Endometrium (tissue), 2 donors: Measurements from ENCODE around the gene DNLZ.

Experiments
- FAIRE-seq: peaks from 2 replicates; lab custom pipeline; 2012; peaks lifted over from hg19 to GRCh38; lab: Jason Lieb, UNC
- donor health status: control.
- donor health status: control.

Gene DNLZ

DNA sequence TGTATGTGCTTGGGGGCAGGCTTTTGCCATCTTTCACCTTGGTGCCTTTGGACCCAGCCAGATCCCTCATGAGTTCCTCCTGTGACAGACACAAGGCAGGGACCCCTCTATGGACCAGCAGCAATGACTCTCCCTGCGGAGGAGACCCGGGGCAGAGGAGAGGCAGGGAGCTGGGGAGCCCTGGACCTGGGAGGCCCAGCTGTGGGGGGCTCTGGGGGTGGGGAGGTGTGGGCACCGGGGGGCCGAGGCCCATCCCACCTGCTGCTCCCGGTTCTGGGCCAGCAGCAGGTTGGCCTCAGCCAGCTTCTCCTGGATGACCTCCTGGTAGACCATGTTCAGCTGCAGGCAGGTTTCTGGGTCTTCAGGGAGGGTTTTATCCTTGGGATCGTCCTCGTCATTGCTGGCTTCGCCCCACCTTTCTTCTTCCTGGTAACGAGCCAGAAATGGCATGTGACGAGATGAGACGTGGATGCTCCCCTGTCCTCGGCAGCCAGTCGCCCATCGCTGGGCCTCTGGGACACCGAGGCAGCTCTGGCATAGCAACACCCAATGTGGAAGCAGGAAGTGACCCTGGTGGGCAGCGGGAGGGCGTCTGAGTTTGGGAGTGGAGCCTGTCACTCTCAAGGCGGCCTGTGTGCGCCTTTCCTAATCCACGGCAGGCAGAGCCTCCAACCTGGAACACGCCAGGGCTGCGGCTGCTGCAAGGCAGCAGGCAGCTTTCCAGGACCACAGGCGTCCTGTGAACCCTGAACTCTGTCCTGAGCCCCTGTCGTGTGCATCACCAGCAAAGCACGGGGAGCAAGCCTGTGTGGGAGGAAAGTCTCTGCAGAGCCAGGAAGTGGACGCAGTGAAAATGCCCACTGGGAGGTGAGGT is 32.0 kb upstream of the DNLZ start:
- no peak for FAIRE-seq

GRCh38 chr9:136395020-136395340 is 31.4 kb upstream of the DNLZ start:
- no peak for FAIRE-seq

GRCh38 chr9:136394312-136395019 is 30.9 kb upstream of the DNLZ start:
- FAIRE-seq, result no peak

GRCh38 chr9:136393531-136393930 is 30.0 kb upstream of the DNLZ start:
- no peak for FAIRE-seq

DNA sequence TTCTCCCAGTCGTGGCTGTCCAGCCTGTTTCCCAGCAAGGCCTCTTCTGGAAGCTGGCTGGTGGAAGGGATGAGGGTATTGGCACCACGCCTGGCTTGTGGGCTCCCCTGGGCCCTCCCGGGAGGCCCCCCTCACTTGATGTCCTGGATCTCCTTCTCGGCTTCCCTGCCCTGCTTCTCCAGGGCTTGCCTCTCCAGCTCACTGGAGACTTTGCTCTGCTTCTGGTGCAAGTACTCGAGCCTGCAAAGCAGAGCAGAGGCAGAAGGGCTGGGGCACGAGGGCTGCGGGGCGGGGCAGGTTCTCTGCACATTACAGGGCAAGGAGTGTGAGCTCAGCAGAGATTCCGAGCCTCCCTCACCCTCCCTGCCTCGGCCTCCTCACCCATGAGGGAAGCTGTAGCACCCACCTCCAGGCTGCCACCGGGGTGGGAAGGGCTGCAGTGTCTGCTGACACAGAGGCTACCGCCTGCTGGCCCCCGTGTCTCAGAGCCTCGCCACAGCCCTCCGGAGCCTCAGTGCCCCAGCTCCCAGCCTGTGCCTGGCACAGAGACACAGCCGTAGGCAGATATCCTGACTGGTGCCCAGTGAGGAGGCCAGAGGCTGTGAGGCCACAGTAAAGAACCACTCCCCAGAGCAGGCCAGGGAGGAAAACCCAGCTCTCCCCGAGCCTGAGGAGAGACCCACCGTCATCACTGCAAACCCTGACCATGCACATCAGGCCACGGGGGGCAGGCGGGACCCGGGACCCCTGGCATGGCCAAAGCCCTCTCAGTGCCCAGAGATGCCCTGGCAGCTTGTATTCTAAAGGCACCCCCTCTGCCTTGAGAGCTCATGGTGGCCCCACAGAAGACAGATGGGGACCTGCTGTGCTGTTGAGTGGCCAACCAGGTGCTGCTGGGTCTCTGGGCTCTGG is 29.2 kb upstream of the DNLZ start:
- no peak for FAIRE-seq

DNA sequence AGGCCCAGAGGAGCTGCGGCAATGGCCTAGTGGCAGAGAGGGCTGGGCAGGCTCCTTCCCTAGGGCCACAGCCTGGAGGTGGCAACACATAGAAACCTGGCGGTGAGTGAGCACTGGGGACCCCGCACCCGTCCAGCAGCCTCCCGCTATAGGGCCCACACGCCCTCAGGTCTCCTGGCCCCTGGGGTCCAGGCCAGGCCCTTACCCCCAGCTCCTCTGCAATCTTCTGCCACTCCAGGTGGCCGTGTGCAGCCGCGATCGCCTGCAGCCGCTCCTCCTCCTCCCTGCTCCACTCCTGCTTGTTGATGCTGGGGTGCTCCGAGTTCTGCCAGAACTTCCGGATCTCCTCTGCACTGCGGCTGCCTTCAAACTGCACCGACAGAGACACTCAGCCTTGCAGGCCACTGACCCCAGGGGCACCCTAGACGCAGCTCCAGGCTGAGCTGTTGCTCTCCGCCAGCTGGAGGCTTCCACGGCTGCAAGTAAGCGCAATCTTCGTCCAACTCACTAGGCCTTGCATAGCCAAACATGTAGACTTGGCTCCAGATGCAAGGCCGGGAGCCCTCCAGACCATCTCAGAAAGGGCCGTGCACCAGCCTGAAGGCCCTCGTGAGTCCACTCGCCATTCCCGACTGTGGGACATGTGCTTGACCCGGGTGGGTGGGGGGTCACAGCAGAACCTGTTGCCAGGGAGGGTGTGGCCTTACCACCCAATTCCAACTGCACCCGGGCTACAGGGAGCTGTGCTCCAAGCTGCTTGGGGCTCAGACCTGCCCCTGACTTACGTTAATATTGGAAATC is 28.4 kb upstream of the DNLZ start:
- no peak for FAIRE-seq

DNA sequence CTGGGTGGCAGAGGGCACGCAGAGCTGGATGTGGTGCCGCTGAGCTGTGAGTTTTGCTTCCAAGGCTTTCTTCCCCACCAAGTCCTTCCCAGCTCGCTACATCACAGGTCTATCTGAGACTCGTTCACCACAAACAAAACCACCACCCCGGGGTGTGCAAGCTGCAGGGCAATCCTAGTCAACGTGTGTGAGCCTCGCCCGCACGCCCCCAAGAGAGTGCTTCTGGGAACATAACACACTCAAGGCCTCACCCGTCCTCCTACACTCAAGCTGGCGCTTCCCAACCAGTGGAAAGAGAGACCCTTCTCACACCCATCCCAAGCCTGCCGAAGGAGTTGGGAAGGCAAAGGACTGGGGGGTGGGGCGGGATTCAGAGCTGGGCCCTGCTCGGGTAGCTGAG is 25.9 kb upstream of the DNLZ start:
- FAIRE-seq, result no peak

DNA sequence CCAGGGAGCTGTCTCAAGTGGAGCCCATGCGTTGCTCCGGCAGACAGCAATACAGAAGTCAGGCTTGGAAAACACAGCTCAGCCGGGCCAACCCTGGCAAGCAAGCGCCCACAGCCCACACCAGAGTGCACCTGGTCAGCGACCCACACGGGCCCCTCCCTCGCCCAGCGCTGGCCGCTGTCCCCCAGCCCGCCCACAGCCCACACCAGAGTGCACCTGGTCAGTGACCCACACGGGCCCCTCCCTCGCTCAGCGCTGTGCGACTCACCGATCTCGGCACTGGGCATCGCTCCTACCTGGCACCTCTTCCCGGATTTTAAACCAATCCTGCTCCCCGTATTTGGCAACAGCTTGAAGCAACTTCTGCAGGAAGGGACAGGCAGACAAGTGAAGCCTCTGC is 23.7 kb upstream of the DNLZ start:
- no peak for FAIRE-seq

DNA sequence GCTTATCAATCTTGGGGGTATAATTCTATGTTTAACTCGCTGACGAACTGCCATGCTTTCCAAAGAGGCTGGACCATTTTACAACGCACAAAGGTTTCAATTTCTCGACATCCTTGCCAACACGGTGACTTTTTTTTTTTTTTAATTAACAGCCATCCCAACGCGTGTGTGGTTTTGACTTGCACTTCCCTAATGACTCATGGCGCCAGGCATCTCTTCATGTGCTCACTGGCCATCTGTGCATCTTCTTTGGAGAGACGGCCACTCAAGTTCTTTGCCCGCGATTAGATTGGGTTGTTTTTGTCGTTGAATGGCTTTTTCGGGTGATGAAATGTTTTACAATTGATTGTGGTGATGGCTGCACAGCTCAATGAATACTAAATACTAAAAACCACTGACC is 22.5 kb upstream of the DNLZ start:
- no peak for FAIRE-seq

GRCh38 chr9:136385015-136385414 is 21.5 kb upstream of the DNLZ start:
- FAIRE-seq, result no peak

GRCh38 chr9:136383436-136383835 is 19.9 kb upstream of the DNLZ start:
- FAIRE-seq, result no peak

DNA sequence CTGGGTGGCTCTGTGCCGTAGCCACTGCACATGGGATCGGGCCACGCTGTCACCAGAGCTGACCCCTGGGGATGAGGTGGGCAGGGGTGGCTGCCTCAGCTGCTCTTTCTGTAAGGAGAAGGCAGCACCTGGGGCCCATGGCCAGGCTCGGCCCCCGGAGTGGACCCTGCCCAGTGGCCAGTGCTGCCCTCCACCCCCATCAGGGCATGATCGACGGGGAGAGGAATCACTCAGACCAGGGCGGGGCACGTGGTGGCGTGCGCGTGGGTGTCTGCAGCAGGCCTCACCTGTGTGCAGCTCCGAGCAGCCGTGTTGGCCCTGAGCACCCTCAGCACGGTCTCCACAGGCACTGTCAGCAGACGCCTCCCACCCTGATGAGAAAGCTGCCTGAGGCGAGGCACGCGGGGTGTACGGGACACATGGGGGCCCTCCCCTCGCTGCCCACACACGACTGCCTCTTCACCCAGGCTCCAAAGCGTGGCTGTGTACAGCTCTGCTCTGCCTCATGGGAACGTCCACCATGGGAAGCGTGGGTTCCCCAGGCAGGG is 18.5 kb upstream of the DNLZ start:
- no peak for FAIRE-seq

- FAIRE-seq, result no peak
These were observed 17.8 kb upstream of the DNLZ start for GRCh38 chr9:136381311-136381710.

DNA sequence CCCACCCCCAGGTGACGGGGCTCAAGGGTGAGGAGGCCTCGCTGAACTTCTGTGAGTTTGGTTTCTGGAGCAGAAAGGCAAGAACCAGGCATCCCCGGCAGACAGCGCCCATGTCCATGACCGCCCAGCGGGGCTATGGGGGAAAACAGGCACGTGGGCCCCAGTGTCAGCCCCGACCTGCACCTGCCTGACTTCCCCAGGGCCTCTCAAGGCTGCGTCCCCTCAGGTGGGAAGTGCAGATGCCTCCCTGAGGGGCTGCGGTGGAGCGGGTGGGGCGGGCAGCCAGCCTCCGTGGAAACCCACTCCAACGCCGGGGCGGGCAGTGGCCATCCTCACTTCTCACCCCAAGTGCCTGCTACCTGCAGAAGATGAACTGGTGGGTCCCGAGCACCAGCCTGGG is 16.8 kb upstream of the DNLZ start:
- FAIRE-seq, result no peak

DNA sequence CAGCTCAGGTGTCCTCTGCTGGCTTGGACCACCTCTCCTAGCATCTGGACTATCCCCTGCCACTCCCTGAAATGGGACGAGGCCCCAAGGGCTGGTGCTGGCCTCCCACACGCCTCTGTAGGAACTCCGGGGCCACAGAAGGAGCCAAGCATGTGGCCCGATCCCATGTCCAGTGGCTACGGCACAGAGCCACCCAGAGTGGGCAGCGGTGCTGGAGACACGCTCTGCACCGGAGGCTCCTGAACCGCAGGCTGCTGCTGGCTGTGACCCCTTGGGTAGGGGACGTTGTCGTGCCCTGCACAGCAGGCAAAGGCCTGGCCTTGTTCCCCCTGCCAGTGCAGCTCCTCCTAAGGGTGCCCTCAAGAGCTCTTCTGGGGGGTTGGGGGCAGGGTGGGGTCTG is 16.3 kb upstream of the DNLZ start:
- FAIRE-seq, result no peak

- no peak for FAIRE-seq
These were observed 15.9 kb upstream of the DNLZ start for GRCh38 chr9:136379401-136379800.

- FAIRE-seq, result no peak
These were observed 15.4 kb upstream of the DNLZ start for GRCh38 chr9:136379003-136379287.

DNA sequence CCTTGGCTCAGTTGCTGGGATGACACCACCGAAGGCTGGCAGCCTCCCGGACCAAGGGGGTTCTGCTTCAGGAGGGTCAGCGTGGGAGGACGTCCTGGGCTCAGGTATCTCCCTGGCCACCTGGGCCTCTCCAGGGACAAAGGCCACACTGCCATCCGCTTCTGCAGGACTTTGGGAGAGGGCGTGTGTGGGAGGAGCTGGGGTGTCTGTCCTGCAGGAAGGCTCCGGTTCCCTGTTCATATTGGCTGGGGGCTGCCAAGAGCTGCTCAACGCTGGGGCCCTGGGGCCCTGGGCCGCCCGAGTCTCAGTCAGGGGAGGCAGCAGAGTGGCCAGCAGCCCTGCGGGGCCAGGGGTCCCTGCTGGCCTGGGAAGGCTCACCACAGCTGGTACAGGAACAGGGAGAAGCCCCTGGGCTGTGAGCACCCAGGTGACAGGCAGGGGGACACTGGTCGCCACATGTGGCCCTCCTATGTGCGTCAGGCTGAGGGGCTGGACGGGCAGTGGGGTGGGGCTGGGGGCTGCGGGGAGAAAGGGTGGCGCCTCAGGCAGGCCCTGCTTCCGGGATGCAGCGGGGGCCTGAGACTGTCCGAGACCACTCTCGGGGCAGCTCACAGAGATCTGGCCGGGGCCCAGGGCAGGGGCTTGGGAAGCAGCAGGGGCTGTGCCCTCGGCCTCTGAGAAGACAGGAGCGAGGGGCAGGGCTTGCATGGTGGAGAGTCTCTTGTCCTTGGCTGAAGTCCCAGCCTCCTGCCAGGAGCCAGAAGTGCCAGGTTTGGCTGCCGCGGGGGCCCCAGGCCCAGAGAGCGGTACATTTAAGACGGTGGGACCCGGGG is 14.8 kb upstream of the DNLZ start:
- FAIRE-seq, result no peak

DNA sequence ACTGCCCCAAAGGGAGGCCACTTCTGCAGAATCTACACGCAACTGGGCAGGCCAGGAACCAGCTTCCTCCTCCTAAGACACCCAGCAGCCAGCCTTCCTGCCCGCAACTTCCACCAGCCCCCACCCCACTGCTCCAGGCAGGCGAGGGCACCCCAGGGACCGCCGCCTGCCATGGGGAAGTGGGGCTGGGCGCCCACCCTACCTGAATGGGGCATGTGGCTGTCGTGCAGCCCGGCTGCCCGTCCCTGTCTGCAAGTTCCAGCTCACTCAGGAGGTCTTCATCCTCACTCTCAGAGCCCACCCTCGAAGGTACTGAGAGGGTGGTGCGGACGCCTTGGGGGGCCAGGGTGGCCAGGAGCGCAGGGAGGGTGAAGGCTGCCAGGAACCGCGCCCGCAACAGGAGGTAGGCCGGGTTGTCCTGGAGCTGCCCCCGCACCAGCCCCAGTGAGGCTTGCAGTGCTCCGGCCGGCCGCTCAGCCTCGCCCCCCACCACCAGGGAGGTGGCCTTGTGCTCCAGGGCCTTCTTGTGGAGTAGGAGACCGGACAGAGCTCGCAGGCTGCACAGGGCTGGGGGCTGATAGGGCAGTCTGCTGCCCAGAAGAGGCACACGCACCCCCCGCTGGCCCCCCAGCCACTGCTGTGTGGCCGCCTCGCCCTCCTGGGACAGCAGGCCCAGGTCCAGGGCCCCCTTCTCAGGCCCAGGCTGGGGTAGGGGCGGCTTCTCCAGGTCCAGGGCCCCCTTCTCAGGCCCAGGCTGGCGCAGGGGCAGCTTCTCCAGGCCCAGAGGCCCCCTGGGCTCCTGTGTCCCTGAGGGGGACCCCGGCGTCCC is 14.0 kb upstream of the DNLZ start:
- no peak for FAIRE-seq

DNA sequence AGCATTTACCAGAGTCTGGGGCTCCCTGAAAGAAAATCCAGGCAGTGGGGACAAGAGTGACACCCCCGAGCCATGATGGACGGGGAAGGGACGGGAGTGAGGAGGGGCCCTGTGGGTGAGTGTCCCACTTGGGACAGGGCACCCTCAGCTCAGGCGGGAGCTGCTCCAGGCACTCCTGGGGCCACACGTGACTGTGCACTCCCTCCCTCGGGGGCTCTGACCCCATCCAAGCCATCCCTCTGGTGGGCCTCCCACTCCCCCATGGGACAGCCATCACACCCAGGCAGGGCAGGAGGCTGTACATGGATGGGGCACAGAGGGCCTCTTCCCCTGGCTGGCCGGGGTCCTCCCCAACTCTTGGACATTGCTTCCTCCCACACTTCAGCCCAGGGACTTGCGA is 12.9 kb upstream of the DNLZ start:
- no peak for FAIRE-seq
